Measurements from ENCODE around the gene DNAL1. TPM values are rescaled to one million over a fixed set of nuclear protein-coding genes. Genes with fewer than 3 reads are reported as not detected.

The DNAL1 gene
- total and polyA plus RNA-seq, 2 donors, result 4.1 to 6.0 TPM

DNA sequence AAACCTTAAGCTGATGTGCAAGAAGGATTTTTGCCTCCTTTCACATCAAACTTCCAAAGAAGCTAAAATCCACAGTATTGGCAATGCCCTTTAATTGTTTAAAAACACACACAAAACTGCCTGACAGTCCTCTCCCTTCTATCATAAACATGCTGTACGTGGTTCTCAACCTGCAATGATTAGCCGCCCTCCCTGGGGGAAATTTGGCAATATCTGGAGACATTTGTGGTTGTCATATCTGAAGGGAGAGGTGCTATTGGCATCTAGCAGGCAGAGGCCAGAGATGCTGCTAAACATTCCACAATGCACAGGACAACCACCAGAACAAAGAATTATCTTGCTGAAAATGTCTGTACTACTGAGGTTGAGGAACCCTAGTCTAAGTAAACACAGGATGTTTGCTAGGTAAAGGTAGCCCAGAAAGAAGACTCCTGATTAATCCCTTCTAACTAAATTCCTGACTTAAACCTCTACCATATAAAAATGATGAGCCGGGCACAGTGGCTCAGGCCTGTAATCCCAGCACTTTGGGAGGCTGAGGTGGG, 31.3 kb upstream of the DNAL1 start:
- no peak for DNase-seq (ENCODE audit: low read depth in 6 of 9, low spot score in 9 of 9)
- H3K4me1 ChIP-seq (ENCODE audit: control insufficient read depth in 2 of 2, insufficient read depth in 2 of 2, low read length in 2 of 2), result peaks cover 0 to 3% of the 10 kb centered on the region in 2 donors
- no peaks in the 10 kb centered on the region for H3K36me3 ChIP-seq (ENCODE audit: control insufficient read depth in 2 of 2, insufficient read depth in 2 of 2, low read length in 1 of 2)
- whole genome bisulfite sequencing, result 98% methylated on average over 3 of the region's 3 CpGs
- H3K27ac ChIP-seq (ENCODE audit: low read depth in 1 of 2, low read length in 1 of 2), result no peak overlapping the region
- H3K4me3 ChIP-seq (ENCODE audit: low read length in 2 of 2), result no peak overlapping the region
- peaks cover 0 to 4% of the 10 kb centered on the region in 2 donors for H3K9me3 ChIP-seq (ENCODE audit: control insufficient read depth in 2 of 2, insufficient read depth in 1 of 2, low read length in 1 of 2)
- H3K27me3 ChIP-seq (ENCODE audit: control insufficient read depth in 2 of 2, insufficient read depth in 1 of 2, low read length in 1 of 2), result peaks cover 3 to 24% of the 10 kb centered on the region in 2 donors

DNA sequence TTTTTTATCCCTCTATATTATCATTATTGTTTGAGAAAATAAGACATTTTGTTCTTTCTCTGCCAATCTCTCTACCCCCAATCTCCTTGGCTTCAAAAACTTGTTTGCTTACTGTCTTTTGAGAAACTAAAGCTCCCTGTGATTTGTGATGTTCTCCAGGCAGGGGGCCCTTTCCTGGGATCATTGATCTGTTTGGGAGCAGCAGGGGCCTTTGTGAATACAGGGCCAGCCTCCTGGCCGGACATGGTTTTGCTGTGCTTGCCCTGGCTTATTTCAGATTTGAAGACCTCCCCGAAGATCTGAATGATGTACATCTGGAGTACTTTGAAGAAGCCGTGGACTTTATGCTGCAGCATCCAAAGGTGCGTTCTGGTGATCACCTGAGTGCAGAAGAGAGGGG, 28.0 kb upstream of the DNAL1 start:
- Histone ChIP-seq H3K9me3 (ENCODE audit: control insufficient read depth in 2 of 2, insufficient read depth in 1 of 2, low read length in 1 of 2) (no peaks in the 10 kb centered on the region), H3K4me1 (ENCODE audit: control insufficient read depth in 2 of 2, insufficient read depth in 2 of 2, low read length in 2 of 2) (peaks cover 0 to 3% of the 10 kb centered on the region in 2 donors), H3K4me3 (ENCODE audit: low read length in 2 of 2) (no peak overlapping the region), H3K36me3 (ENCODE audit: control insufficient read depth in 2 of 2, insufficient read depth in 2 of 2, low read length in 1 of 2) (no peaks in the 10 kb centered on the region), H3K27me3 (ENCODE audit: control insufficient read depth in 2 of 2, insufficient read depth in 1 of 2, low read length in 1 of 2) (peaks cover 0 to 18% of the 10 kb centered on the region in 2 donors), H3K27ac (ENCODE audit: low read depth in 1 of 2, low read length in 1 of 2) (no peak overlapping the region)
- WGBS, result 93% methylated on average over 4 of the region's 4 CpGs
- no peak for DNase-seq (ENCODE audit: low read depth in 6 of 9, low spot score in 9 of 9)

DNA sequence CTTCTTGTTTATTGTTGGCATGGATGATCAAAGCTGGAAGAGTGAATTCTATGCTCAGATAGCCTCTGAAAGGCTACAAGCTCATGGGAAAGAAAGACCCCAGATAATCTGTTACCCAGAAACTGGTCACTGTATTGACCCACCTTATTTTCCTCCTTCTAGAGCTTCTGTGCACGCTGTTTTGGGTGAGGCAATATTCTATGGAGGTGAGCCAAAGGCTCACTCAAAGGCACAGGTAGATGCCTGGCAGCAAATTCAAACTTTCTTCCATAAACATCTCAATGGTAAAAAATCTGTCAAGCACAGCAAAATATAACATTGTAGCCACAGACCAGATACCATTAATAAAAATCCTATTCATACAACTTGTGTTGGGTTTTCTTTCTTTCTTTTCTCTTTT, 25.3 kb upstream of the DNAL1 start:
- H3K4me3 ChIP-seq (ENCODE audit: low read length in 2 of 2), result no peak overlapping the region
- no peak for DNase-seq (ENCODE audit: low read depth in 6 of 9, low spot score in 9 of 9)
- H3K36me3 ChIP-seq (ENCODE audit: control insufficient read depth in 2 of 2, insufficient read depth in 2 of 2, low read length in 1 of 2), result no peaks in the 10 kb centered on the region
- H3K27ac ChIP-seq (ENCODE audit: low read depth in 1 of 2, low read length in 1 of 2), result no peak overlapping the region
- H3K27me3 ChIP-seq (ENCODE audit: control insufficient read depth in 2 of 2, insufficient read depth in 1 of 2, low read length in 1 of 2), result no peaks in the 10 kb centered on the region
- 93% methylated on average over 1 of the region's 1 CpG for WGBS
- H3K9me3 ChIP-seq (ENCODE audit: control insufficient read depth in 2 of 2, insufficient read depth in 1 of 2, low read length in 1 of 2), result no peaks in the 10 kb centered on the region
- no peaks in the 10 kb centered on the region for H3K4me1 ChIP-seq (ENCODE audit: control insufficient read depth in 2 of 2, insufficient read depth in 2 of 2, low read length in 2 of 2)

DNA sequence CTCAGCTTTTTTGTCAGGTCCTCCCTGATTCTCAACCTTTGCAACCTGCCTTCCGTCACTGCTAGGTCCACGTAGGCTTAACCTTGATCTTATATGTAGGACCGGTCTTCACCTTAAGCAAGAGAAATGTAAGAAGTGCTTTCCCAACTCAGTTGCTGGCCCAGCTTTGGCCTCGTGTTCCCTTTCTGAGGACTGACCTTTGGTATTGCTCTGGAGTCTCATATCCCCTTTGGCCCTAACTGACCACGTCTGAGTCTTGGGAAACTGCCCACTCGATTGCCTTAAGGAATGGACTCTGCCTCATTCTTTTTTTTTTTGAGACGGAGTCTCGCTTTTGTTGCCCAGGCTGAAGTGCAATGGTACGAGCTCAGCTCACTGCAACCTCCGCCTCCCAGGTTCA, 24.5 kb upstream of the DNAL1 start:
- Histone ChIP-seq H3K36me3 (ENCODE audit: control insufficient read depth in 2 of 2, insufficient read depth in 2 of 2, low read length in 1 of 2) (no peaks in the 10 kb centered on the region), H3K4me3 (ENCODE audit: low read length in 2 of 2) (no peak overlapping the region), H3K4me1 (ENCODE audit: control insufficient read depth in 2 of 2, insufficient read depth in 2 of 2, low read length in 2 of 2) (no peaks in the 10 kb centered on the region), H3K27ac (ENCODE audit: low read depth in 1 of 2, low read length in 1 of 2) (no peak overlapping the region), H3K9me3 (ENCODE audit: control insufficient read depth in 2 of 2, insufficient read depth in 1 of 2, low read length in 1 of 2) (no peaks in the 10 kb centered on the region), H3K27me3 (ENCODE audit: control insufficient read depth in 2 of 2, insufficient read depth in 1 of 2, low read length in 1 of 2) (no peaks in the 10 kb centered on the region)
- no peak for DNase-seq (ENCODE audit: low read depth in 6 of 9, low spot score in 9 of 9)
- 95% methylated on average over 10 of the region's 10 CpGs for WGBS

DNA sequence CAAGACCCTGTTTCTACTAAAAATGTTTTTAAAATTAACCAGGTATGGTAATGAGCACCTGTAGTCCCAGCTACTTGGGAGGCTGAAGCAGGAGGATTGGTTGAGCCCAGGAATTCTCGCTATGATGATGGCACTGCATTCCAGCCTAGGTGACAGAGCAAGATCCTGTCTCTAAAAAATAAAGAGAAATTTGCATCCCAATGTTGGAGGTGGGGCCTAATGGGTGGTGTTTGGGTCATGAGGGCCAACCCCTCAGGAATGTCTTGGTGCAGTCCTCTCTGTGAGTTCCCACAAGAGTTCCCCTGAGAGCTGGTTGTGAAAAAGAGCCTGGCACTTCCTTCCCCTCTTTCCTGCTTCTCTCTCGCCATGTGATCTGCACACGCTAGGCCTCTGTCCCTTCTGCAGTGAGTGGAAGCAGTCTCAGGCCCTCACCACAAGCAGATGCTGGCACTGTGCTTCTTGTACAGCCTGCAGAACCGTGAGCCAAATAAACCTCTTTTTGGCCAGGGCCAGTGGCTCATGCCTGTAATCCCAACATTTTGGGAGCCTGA, 21.2 kb upstream of the DNAL1 start:
- 95% methylated on average over 4 of the region's 4 CpGs for WGBS
- H3K27ac ChIP-seq (ENCODE audit: low read depth in 1 of 2, low read length in 1 of 2), result no peak overlapping the region

DNA sequence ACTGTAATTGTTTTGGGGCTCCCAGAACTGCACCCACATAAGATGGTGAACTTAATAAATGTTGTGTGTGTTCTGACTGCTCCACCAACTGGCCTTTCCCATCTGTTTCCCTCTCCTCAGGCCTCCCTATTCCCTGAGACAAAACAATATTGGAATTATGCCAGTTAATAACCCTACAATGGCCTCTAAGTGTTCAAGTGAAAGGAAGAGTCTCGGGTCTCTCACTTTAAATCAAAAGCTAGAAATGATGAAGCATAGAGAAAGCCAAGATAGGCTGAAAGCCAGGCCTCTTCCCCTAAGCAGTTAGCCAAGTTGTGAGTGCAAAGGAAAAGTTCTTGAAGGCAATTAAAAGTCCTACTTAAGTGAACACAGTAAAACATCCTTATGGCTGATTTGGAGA, 19.1 kb upstream of the DNAL1 start:
- DNase-seq (ENCODE audit: low read depth in 6 of 9, low spot score in 9 of 9), result no peak
- no peaks in the 10 kb centered on the region for H3K9me3 ChIP-seq (ENCODE audit: control insufficient read depth in 2 of 2, insufficient read depth in 1 of 2, low read length in 1 of 2)
- H3K4me3 ChIP-seq (ENCODE audit: low read length in 2 of 2), result no peak overlapping the region
- WGBS, result 93% methylated on average over 1 of the region's 1 CpG
- no peaks in the 10 kb centered on the region for H3K4me1 ChIP-seq (ENCODE audit: control insufficient read depth in 2 of 2, insufficient read depth in 2 of 2, low read length in 2 of 2)
- H3K27ac ChIP-seq (ENCODE audit: low read depth in 1 of 2, low read length in 1 of 2), result no peak overlapping the region
- no peaks in the 10 kb centered on the region for H3K36me3 ChIP-seq (ENCODE audit: control insufficient read depth in 2 of 2, insufficient read depth in 2 of 2, low read length in 1 of 2)
- H3K27me3 ChIP-seq (ENCODE audit: control insufficient read depth in 2 of 2, insufficient read depth in 1 of 2, low read length in 1 of 2), result peaks cover 0 to 4% of the 10 kb centered on the region in 2 donors

More for the DNA sequence above, 21.2 kb upstream of the DNAL1 start:
- H3K4me1 ChIP-seq (ENCODE audit: control insufficient read depth in 2 of 2, insufficient read depth in 2 of 2, low read length in 2 of 2), result no peaks in the 10 kb centered on the region
- DNase-seq (ENCODE audit: low read depth in 6 of 9, low spot score in 9 of 9), result no peak
- H3K9me3 ChIP-seq (ENCODE audit: control insufficient read depth in 2 of 2, insufficient read depth in 1 of 2, low read length in 1 of 2), result no peaks in the 10 kb centered on the region
- no peaks in the 10 kb centered on the region for H3K36me3 ChIP-seq (ENCODE audit: control insufficient read depth in 2 of 2, insufficient read depth in 2 of 2, low read length in 1 of 2)
- H3K4me3 ChIP-seq (ENCODE audit: low read length in 2 of 2), result no peak overlapping the region
- H3K27me3 ChIP-seq (ENCODE audit: control insufficient read depth in 2 of 2, insufficient read depth in 1 of 2, low read length in 1 of 2), result no peaks in the 10 kb centered on the region

DNA sequence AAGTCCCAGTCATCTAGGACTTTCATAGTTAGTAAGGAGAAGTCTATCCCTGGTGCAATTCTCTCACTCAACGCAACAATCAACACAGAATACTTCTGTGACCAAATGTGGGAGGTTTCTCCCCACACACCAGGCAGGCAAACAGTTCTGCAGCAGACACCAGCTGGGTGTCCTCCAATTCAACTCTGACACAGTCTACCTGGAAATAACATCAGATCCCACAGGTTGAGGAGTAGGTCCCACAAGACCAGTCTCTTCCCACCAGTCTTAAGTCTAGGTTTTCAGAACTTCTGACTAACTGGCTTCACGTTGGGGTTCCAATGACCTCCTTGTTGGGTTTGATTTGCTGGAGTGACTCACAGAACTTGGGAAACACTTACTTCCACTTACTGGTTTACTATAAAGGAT, 17.6 kb upstream of the DNAL1 start:
- WGBS, result 97% methylated on average over 2 of the region's 2 CpGs
- H3K4me1 ChIP-seq (ENCODE audit: control insufficient read depth in 2 of 2, insufficient read depth in 2 of 2, low read length in 2 of 2), result no peaks in the 10 kb centered on the region
- no peak for DNase-seq (ENCODE audit: low read depth in 6 of 9, low spot score in 9 of 9)
- peaks cover 0 to 15% of the 10 kb centered on the region in 2 donors for H3K27me3 ChIP-seq (ENCODE audit: control insufficient read depth in 2 of 2, insufficient read depth in 1 of 2, low read length in 1 of 2)
- no peak overlapping the region for H3K27ac ChIP-seq (ENCODE audit: low read depth in 1 of 2, low read length in 1 of 2)
- H3K4me3 ChIP-seq (ENCODE audit: low read length in 2 of 2), result no peak overlapping the region
- H3K9me3 ChIP-seq (ENCODE audit: control insufficient read depth in 2 of 2, insufficient read depth in 1 of 2, low read length in 1 of 2), result no peaks in the 10 kb centered on the region
- no peaks in the 10 kb centered on the region for H3K36me3 ChIP-seq (ENCODE audit: control insufficient read depth in 2 of 2, insufficient read depth in 2 of 2, low read length in 1 of 2)

DNA sequence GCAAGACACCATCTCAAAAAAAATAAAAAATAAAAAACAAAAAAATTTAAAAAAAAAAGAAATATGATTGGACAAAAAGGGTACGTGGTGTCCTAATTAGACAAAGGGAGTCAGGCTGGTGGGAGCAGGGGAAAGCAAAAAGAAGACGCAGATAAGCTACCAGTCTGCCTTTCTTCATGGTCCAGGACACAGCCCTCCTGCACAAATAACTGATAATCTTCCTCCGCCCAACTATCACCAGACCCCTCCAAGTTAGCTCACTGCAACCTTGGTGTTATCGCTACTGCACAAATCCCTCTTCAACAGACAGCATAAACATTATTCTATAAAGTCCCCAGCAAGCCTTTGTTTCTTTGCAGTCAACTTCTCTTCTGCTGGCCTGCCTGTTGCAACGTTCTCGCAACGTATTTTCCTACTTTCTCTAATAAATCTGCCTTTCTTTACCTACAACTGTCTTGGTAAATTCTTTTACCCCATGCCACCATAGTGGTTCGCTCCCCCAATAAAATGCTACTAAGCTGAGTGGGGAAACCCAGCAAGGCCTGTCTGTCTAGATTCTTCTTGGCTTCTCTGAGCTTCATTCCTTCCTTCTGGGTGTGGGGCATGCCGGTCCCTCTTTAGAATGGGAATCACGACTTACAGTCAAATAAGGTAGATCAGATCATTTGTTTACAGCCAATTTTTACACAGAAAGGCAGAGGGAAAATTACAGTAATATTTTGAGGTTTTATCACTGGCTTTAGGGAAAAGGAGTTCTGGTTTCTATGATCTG, 14.6 kb upstream of the DNAL1 start:
- Histone ChIP-seq H3K9me3 (ENCODE audit: control insufficient read depth in 2 of 2, insufficient read depth in 1 of 2, low read length in 1 of 2) (peaks cover 0 to 2% of the 10 kb centered on the region in 2 donors), H3K36me3 (ENCODE audit: control insufficient read depth in 2 of 2, insufficient read depth in 2 of 2, low read length in 1 of 2) (no peaks in the 10 kb centered on the region), H3K4me1 (ENCODE audit: control insufficient read depth in 2 of 2, insufficient read depth in 2 of 2, low read length in 2 of 2) (peaks cover 10 to 12% of the 10 kb centered on the region in 2 donors), H3K27me3 (ENCODE audit: control insufficient read depth in 2 of 2, insufficient read depth in 1 of 2, low read length in 1 of 2) (peaks cover 14 to 44% of the 10 kb centered on the region in 2 donors), H3K4me3 (ENCODE audit: low read length in 2 of 2) (no peak overlapping the region), H3K27ac (ENCODE audit: low read depth in 1 of 2, low read length in 1 of 2) (no peak overlapping the region)
- DNase-seq (ENCODE audit: low read depth in 6 of 9, low spot score in 9 of 9), result no peak
- WGBS, result 96% methylated on average over 10 of the region's 10 CpGs
